ENCODE measurements around the gene FEM1B.

Gene FEM1B

GRCh38 chr15:68286256-68286655 is 8.7 kb downstream of the FEM1B start:
- no peak for DNase-seq

GRCh38 chr15:68289057-68289456 is 11.5 kb downstream of the FEM1B start:
- no peak for DNase-seq

- no peak for DNase-seq
Measured at GRCh38 chr15:68289621-68290352, 12.2 kb downstream of the FEM1B start.

- DNase-seq = no peak
Measured at GRCh38 chr15:68290715-68291114, 13.2 kb downstream of the FEM1B start.

GRCh38 chr15:68292157-68292781 is 14.7 kb downstream of the FEM1B start:
- DNase-seq = no peak

GRCh38 chr15:68292967-68293366 is 15.4 kb downstream of the FEM1B start:
- no peak for DNase-seq

- no peak for DNase-seq
Measured at GRCh38 chr15:68295014-68295805, 17.7 kb downstream of the FEM1B start.

GRCh38 chr15:68298336-68298735 is 20.8 kb downstream of the FEM1B start:
- DNase-seq = no peak

GRCh38 chr15:68298882-68299381 is 21.4 kb downstream of the FEM1B start:
- DNase-seq = peak; percentile 14

- DNase-seq = no peak
Measured at GRCh38 chr15:68299436-68299835, 21.9 kb downstream of the FEM1B start.

GRCh38 chr15:68300115-68300940 is 22.8 kb downstream of the FEM1B start:
- no peak for DNase-seq

- DNase-seq = no peak
Measured at GRCh38 chr15:68301301-68301700, 23.8 kb downstream of the FEM1B start.

- no peak for DNase-seq
Measured at GRCh38 chr15:68302729-68303128, 25.2 kb downstream of the FEM1B start.

GRCh38 chr15:68303134-68303533 is 25.6 kb downstream of the FEM1B start:
- DNase-seq = no peak

- DNase-seq = no peak
Measured at GRCh38 chr15:68303560-68304436, 26.3 kb downstream of the FEM1B start.

- DNase-seq = no peak
Measured at GRCh38 chr15:68304589-68305337, 27.2 kb downstream of the FEM1B start.

- DNase-seq = no peak
Measured at GRCh38 chr15:68305420-68305871, 27.9 kb downstream of the FEM1B start.

- DNase-seq = no peak
Measured at GRCh38 chr15:68307131-68307928, 29.8 kb downstream of the FEM1B start.

GRCh38 chr15:68309024-68309423 is 31.5 kb downstream of the FEM1B start:
- DNase-seq = no peak
